ENCODE results near the gene EDC4. TPM values are rescaled to one million over a fixed set of nuclear protein-coding genes. Genes with fewer than 3 reads are reported as not detected.
A peak's percentile ranks its signal among the peaks of the same experiment; 100 is the strongest.

The EDC4 gene
- total and polyA plus RNA-seq, 2 of the 13 experiments (the other 11 are each of a cell fraction or from before 2014, with no cell fraction given) = 51.4 to 59.1 TPM

DNA sequence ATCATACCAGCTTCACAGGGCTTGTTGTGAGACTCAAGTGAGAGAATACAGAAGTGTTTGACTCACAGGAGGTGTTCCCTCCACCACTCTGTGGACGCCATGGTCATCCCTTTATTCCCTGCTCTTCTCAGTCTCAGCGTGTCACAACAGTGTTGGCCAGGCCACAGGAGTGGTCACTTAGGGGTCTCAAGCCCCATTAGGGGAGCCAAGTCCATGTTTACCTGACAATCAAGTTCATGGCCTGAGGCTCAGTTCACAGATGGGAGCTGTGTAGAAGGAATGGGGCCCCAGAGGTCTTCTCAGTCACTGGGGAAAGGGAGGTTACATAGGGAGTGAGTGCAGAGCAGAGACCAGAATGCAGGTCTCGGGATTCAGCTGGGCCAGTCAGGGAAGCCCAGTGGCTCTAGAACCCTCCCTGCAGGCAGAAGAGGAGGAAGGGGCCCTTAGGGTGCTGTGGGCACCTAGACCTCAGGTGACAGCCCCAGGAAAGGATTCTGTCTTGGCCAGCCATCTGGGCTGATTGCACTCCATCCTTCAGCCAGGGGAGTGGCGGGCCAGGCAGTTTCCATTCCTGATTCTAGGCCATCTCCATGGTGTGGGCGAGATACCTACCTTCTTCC, 15.8 kb upstream of the EDC4 start (continued):
- TF ChIP-seq, protein P1, sequence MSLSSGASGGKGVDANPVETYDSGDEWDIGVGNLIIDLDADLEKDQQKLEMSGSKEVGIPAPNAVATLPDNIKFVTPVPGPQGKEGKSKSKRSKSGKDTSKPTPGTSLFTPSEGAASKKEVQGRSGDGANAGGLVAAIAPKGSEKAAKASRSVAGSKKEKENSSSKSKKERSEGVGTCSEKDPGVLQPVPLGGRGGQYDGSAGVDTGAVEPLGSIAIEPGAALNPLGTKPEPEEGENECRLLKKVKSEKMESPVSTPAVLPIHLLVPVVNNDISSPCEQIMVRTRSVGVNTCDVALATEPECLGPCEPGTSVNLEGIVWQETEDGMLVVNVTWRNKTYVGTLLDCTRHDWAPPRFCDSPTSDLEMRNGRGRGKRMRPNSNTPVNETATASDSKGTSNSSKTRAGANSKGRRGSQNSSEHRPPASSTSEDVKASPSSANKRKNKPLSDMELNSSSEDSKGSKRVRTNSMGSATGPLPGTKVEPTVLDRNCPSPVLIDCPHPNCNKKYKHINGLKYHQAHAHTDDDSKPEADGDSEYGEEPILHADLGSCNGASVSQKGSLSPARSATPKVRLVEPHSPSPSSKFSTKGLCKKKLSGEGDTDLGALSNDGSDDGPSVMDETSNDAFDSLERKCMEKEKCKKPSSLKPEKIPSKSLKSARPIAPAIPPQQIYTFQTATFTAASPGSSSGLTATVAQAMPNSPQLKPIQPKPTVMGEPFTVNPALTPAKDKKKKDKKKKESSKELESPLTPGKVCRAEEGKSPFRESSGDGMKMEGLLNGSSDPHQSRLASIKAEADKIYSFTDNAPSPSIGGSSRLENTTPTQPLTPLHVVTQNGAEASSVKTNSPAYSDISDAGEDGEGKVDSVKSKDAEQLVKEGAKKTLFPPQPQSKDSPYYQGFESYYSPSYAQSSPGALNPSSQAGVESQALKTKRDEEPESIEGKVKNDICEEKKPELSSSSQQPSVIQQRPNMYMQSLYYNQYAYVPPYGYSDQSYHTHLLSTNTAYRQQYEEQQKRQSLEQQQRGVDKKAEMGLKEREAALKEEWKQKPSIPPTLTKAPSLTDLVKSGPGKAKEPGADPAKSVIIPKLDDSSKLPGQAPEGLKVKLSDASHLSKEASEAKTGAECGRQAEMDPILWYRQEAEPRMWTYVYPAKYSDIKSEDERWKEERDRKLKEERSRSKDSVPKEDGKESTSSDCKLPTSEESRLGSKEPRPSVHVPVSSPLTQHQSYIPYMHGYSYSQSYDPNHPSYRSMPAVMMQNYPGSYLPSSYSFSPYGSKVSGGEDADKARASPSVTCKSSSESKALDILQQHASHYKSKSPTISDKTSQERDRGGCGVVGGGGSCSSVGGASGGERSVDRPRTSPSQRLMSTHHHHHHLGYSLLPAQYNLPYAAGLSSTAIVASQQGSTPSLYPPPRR (CRISPR knock-in tag; IDR thresholded peaks at IDR 0.05; ENCODE audit: borderline replicate concordance) = no peak
- TF ChIP-seq KLF13 (CRISPR knock-in tag; IDR thresholded peaks at IDR 0.05) (no peak), U2AF2 (IDR thresholded peaks at IDR 0.05; ENCODE audit: low read depth, low read length) (no peak), SRSF9 (IDR thresholded peaks at IDR 0.05; ENCODE audit: borderline replicate concordance, insufficient read depth, low read depth, low read length, poor library complexity, severe bottlenecking) (no peak), TCF7 (IDR thresholded peaks at IDR 0.05; ENCODE audit: low read depth) (no peak), ZSCAN20 (CRISPR knock-in tag; IDR thresholded peaks at IDR 0.05; ENCODE audit: borderline replicate concordance) (no peak), POLR2AphosphoS5 (IDR thresholded peaks at IDR 0.05; ENCODE audit: low read depth, low read length) (no peak), SMAD1 (CRISPR knock-in tag; IDR thresholded peaks at IDR 0.05; ENCODE audit: borderline replicate concordance, low read depth) (no peak), ARNT (IDR thresholded peaks at IDR 0.05) (no peak), MEIS1 (CRISPR knock-in tag; IDR thresholded peaks at IDR 0.05; ENCODE audit: borderline replicate concordance) (0 out of 2 replicates have a peak, but pooled peaks have one; percentile 15), JUN (CRISPR knock-in tag; IDR thresholded peaks at IDR 0.05) (no peak), ZNF17 (CRISPR knock-in tag; IDR thresholded peaks at IDR 0.05) (no peak), SP5 (CRISPR knock-in tag; IDR thresholded peaks at IDR 0.05; ENCODE audit: borderline replicate concordance, low read depth) (no peak), ZNF674 (CRISPR knock-in tag; IDR thresholded peaks at IDR 0.05; ENCODE audit: low read depth) (no peak), ZNF235 (CRISPR knock-in tag; IDR thresholded peaks at IDR 0.05; ENCODE audit: borderline replicate concordance) (no peak), ZNF501 (CRISPR knock-in tag; IDR thresholded peaks at IDR 0.05) (no peak)
- TF ChIP-seq, protein P2, sequence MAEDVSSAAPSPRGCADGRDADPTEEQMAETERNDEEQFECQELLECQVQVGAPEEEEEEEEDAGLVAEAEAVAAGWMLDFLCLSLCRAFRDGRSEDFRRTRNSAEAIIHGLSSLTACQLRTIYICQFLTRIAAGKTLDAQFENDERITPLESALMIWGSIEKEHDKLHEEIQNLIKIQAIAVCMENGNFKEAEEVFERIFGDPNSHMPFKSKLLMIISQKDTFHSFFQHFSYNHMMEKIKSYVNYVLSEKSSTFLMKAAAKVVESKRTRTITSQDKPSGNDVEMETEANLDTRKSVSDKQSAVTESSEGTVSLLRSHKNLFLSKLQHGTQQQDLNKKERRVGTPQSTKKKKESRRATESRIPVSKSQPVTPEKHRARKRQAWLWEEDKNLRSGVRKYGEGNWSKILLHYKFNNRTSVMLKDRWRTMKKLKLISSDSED (CRISPR knock-in tag; IDR thresholded peaks at IDR 0.05) = no peak
- TF ChIP-seq, protein P3, sequence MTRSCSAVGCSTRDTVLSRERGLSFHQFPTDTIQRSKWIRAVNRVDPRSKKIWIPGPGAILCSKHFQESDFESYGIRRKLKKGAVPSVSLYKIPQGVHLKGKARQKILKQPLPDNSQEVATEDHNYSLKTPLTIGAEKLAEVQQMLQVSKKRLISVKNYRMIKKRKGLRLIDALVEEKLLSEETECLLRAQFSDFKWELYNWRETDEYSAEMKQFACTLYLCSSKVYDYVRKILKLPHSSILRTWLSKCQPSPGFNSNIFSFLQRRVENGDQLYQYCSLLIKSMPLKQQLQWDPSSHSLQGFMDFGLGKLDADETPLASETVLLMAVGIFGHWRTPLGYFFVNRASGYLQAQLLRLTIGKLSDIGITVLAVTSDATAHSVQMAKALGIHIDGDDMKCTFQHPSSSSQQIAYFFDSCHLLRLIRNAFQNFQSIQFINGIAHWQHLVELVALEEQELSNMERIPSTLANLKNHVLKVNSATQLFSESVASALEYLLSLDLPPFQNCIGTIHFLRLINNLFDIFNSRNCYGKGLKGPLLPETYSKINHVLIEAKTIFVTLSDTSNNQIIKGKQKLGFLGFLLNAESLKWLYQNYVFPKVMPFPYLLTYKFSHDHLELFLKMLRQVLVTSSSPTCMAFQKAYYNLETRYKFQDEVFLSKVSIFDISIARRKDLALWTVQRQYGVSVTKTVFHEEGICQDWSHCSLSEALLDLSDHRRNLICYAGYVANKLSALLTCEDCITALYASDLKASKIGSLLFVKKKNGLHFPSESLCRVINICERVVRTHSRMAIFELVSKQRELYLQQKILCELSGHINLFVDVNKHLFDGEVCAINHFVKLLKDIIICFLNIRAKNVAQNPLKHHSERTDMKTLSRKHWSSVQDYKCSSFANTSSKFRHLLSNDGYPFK (CRISPR knock-in tag; IDR thresholded peaks at IDR 0.05; ENCODE audit: borderline replicate concordance) = 0 out of 2 replicates have a peak, but pooled peaks have one; percentile 0
- TF ChIP-seq, protein P4, sequence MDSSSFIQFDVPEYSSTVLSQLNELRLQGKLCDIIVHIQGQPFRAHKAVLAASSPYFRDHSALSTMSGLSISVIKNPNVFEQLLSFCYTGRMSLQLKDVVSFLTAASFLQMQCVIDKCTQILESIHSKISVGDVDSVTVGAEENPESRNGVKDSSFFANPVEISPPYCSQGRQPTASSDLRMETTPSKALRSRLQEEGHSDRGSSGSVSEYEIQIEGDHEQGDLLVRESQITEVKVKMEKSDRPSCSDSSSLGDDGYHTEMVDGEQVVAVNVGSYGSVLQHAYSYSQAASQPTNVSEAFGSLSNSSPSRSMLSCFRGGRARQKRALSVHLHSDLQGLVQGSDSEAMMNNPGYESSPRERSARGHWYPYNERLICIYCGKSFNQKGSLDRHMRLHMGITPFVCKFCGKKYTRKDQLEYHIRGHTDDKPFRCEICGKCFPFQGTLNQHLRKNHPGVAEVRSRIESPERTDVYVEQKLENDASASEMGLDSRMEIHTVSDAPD (CRISPR knock-in tag; IDR thresholded peaks at IDR 0.05) = no peak
